IMR-90 (cell line): ENCODE measurements around the gene TRIM32. TPM values are rescaled to one million over a fixed set of nuclear protein-coding genes. Genes with fewer than 3 reads are reported as not detected.

Source experiments
- ATAC-seq: fragments of 200-7000 bp; cut with Tn5 transposase; 2 replicates; pipeline ENCODE4 v1.9.1; 2020; ENCODE audit warnings: low read depth, mild to moderate bottlenecking, moderate library complexity
- BruUV-seq: library from RNA; stranded (reverse); fragments of 400-500 nt; replicated peaks from 2 replicates; lab custom pipeline; 2021; lab: Mats Ljungman, UMichigan
- CTCF ChIA-PET: fragments of 300-600 bp; formaldehyde crosslinking; extraction: SDS; loops from one replicate; lab custom pipeline; 2021; ENCODE audit warnings: antibody characterized with exemption; lab: Yijun Ruan, JAX
- POLR2A ChIA-PET: fragments of 300-600 bp; sonication (Branson Sonifier 250); formaldehyde crosslinking; loops from one replicate; lab custom pipeline; 2022; ENCODE audit warnings: antibody characterized with exemption; ENCODE audit not compliant: unreplicated experiment; lab: Charles Lee
- DNase-seq: peaks from one replicate; pipeline ENCODE4 v3.0.0; 2013
- H2AFZ ChIP-seq: replicated peaks from 2 replicates; pipeline ENCODE3; 2013; ENCODE audit warnings: low read length, mild to moderate bottlenecking; ENCODE audit not compliant: poor library complexity
- H2AK5ac ChIP-seq: 2 replicates; pipeline ENCODE4 v1.6.1; 2013; ENCODE audit warnings: low read depth, low read length, inconsistent platforms
- H2AK9ac ChIP-seq: replicated peaks from 2 replicates; pipeline ENCODE3; 2013; ENCODE audit warnings: mild to moderate bottlenecking, low read depth, low read length, moderate library complexity; ENCODE audit not compliant: poor library complexity
- H2BK120ac ChIP-seq: 2 replicates; pipeline ENCODE4 v1.6.1; 2013; ENCODE audit warnings: low read depth, low read length, inconsistent platforms
- H2BK15ac ChIP-seq: 3 replicates; pipeline ENCODE4 v1.6.1; 2013; ENCODE audit warnings: low read depth, low read length, inconsistent platforms
- H2BK20ac ChIP-seq: 2 replicates; pipeline ENCODE4 v1.6.1; 2013; ENCODE audit warnings: low read depth, mild to moderate bottlenecking, inconsistent platforms, low read length, moderate library complexity
- H2BK5ac ChIP-seq: 2 replicates; pipeline ENCODE4 v1.6.1; 2013; ENCODE audit warnings: mild to moderate bottlenecking, low read depth, low read length, inconsistent platforms; ENCODE audit not compliant: poor library complexity, severe bottlenecking
- H3K14ac ChIP-seq: replicated peaks from 2 replicates; pipeline ENCODE4 v1.6.1; 2013; ENCODE audit warnings: low read depth, low read length, inconsistent platforms
- H3K18ac ChIP-seq: 2 replicates; pipeline ENCODE4 v1.6.1; 2013; ENCODE audit warnings: low read depth, low read length, control low read depth
- H3K23ac ChIP-seq: 2 replicates; pipeline ENCODE4 v1.6.1; 2013; ENCODE audit warnings: low read depth, low read length, inconsistent platforms
- H3K27ac ChIP-seq: 2 replicates; pipeline ENCODE4 v1.5.1; 2013; ENCODE audit warnings: mild to moderate bottlenecking, control low read depth, low read length; ENCODE audit not compliant: insufficient read depth
- H3K27me3 ChIP-seq: 2 replicates; pipeline ENCODE4 v1.6.1; 2013; ENCODE audit warnings: low read length; ENCODE audit not compliant: control insufficient read depth, insufficient read depth
- H3K36me3 ChIP-seq: 2 replicates; pipeline ENCODE4 v1.6.1; 2013; ENCODE audit warnings: low read length, mixed read lengths; ENCODE audit not compliant: control insufficient read depth, insufficient read depth
- H3K4ac ChIP-seq: 2 replicates; pipeline ENCODE4 v1.6.1; 2013; ENCODE audit warnings: low read depth, low read length, inconsistent platforms
- H3K4me1 ChIP-seq: 2 replicates; pipeline ENCODE4 v1.6.1; 2013; ENCODE audit warnings: low read length, mixed read lengths; ENCODE audit not compliant: control insufficient read depth, insufficient read depth
- H3K4me2 ChIP-seq: 2 replicates; pipeline ENCODE4 v1.6.1; 2013; ENCODE audit warnings: low read depth, mild to moderate bottlenecking, control low read depth, low read length, moderate library complexity
- H3K4me3 ChIP-seq: 2 replicates; pipeline ENCODE4 v1.5.1; 2013; ENCODE audit warnings: low read depth, mild to moderate bottlenecking, control low read depth, low read length, moderate library complexity; ENCODE audit not compliant: insufficient read depth
- H3K56ac ChIP-seq: 2 replicates; pipeline ENCODE4 v1.6.1; 2013; ENCODE audit warnings: low read length, inconsistent platforms; ENCODE audit not compliant: insufficient read depth; ENCODE audit errors: extremely low read depth
- H3K79me1 ChIP-seq, 2 experiments: 2 replicates each; pipeline ENCODE4 v1.6.1; 2013; ENCODE audit warnings: low read length in 2 of 2, inconsistent platforms in 1 of 2, low read depth in 1 of 2
- H3K9ac ChIP-seq: 2 replicates; pipeline ENCODE4 v1.6.1; 2013; ENCODE audit warnings: low read depth, low read length, control low read depth
- H3K9me1 ChIP-seq: 2 replicates; pipeline ENCODE4 v1.6.1; 2013; ENCODE audit warnings: low read length, inconsistent platforms; ENCODE audit not compliant: insufficient read depth
- H3K9me3 ChIP-seq: 2 replicates; pipeline ENCODE4 v1.6.1; 2013; ENCODE audit warnings: low read length; ENCODE audit not compliant: control insufficient read depth, insufficient read depth
- H4K20me1 ChIP-seq: 2 replicates; pipeline ENCODE4 v1.6.1; 2013; ENCODE audit warnings: low read length, inconsistent platforms; ENCODE audit not compliant: insufficient read depth
- H4K5ac ChIP-seq: 2 replicates; pipeline ENCODE4 v1.6.1; 2013; ENCODE audit warnings: mild to moderate bottlenecking, low read depth, low read length, control low read depth
- H4K8ac ChIP-seq, 2 experiments: 2 replicates each; pipeline ENCODE4 v1.6.1; 2013; ENCODE audit warnings: low read depth in 2 of 2, low read length in 2 of 2, control low read depth in 1 of 2, inconsistent platforms in 1 of 2
- H4K91ac ChIP-seq: 2 replicates; pipeline ENCODE4 v1.6.1; 2013; ENCODE audit warnings: low read depth, low read length, inconsistent platforms; ENCODE audit not compliant: insufficient read depth
- BHLHE40 ChIP-seq: fragments of 150-350 bp; IDR thresholded peaks from 2 replicates; pipeline ENCODE4 v1.6.1; 2016; ENCODE audit warnings: mild to moderate bottlenecking, low read depth, low read length
- CEBPB ChIP-seq: IDR thresholded peaks from 2 replicates; pipeline ENCODE4 v1.6.1; 2012; ENCODE audit warnings: low read depth, low read length, improper control_type of control experiment
- CHD1 ChIP-seq: IDR thresholded peaks from 2 replicates; pipeline ENCODE4 v1.6.1; 2012; ENCODE audit warnings: low read depth, low read length, improper control_type of control experiment
- CTCF ChIP-seq: conservative IDR thresholded peaks from 2 replicates; pipeline ENCODE4 v1.5.1; 2012; ENCODE audit warnings: mild to moderate bottlenecking, low read depth, low read length, improper control_type of control experiment
- ELK1 ChIP-seq: fragments of 150-350 bp; IDR thresholded peaks from 2 replicates; pipeline ENCODE4 v1.6.1; 2016; ENCODE audit warnings: low read depth, mild to moderate bottlenecking, low read length, moderate library complexity, borderline replicate concordance
- FOS ChIP-seq: fragments of 150-350 bp; IDR thresholded peaks from 2 replicates; pipeline ENCODE4 v1.6.1; 2016; ENCODE audit warnings: low read depth, low read length
- MAZ ChIP-seq: IDR thresholded peaks from 2 replicates; pipeline ENCODE4 v1.6.1; 2012; ENCODE audit warnings: low read depth, mild to moderate bottlenecking, low read length, improper control_type of control experiment, moderate library complexity, borderline replicate concordance
- MXI1 ChIP-seq: IDR thresholded peaks from 2 replicates; pipeline ENCODE4 v1.6.1; 2012; ENCODE audit warnings: low read depth, mild to moderate bottlenecking, low read length, moderate library complexity, borderline replicate concordance
- NFE2L2 ChIP-seq: fragments of 150-350 bp; IDR thresholded peaks from 2 replicates; pipeline ENCODE4 v1.6.1; 2016; ENCODE audit warnings: low read depth, mild to moderate bottlenecking, low read length
- POLR2A ChIP-seq: IDR thresholded peaks from 2 replicates; pipeline ENCODE4 v1.6.1; 2012; ENCODE audit warnings: mild to moderate bottlenecking, low read depth, low read length
- RAD21 ChIP-seq: IDR thresholded peaks from 2 replicates; pipeline ENCODE4 v1.6.1; 2012; ENCODE audit warnings: low read length, improper control_type of control experiment
- RCOR1 ChIP-seq: IDR thresholded peaks from 2 replicates; pipeline ENCODE4 v1.6.1; 2012; ENCODE audit warnings: mild to moderate bottlenecking, low read length, improper control_type of control experiment; ENCODE audit not compliant: insufficient replicate concordance
- RFX5 ChIP-seq: IDR thresholded peaks from 2 replicates; pipeline ENCODE4 v1.8.0; 2012; ENCODE audit warnings: low read depth, mild to moderate bottlenecking, low read length, moderate library complexity
- SMC3 ChIP-seq: fragments of 150-350 bp; IDR thresholded peaks from 2 replicates; pipeline ENCODE4 v1.6.1; 2016; ENCODE audit warnings: low read depth, mild to moderate bottlenecking, antibody characterized with exemption, low read length, moderate library complexity
- dilution Hi-C: fragments of 300-500 bp; cut with HindIII; formaldehyde crosslinking; loops from one replicate; pipeline ENCODE4 v1.14.3; 2018; ENCODE audit warnings: low sequenced_read_pairs; ENCODE audit not compliant: unreplicated experiment
- in situ Hi-C: fragments of 300-500 bp; cut with MboI; formaldehyde crosslinking; loops from 3 replicates; pipeline ENCODE4 v1.14.3; 2019; ENCODE audit warnings: low sequenced_read_pairs, inconsistent platforms, mixed read lengths
- intact Hi-C: fragments of 100-400 bp; cut with micrococcal nuclease; formaldehyde crosslinking; loops from 2 replicates; pipeline ENCODE4 v1.10.0; 2022
- polyA plus RNA-seq, 3 experiments: library from polyadenylated mRNA; depleted of rRNA; stranded (reverse); fragments of >200 nt; gene quantifications; 2 replicates each; pipeline ENCODE4 v1.2.3, GENCODE V29; 2012; ENCODE audit warnings: low replicate concordance in 1 of 3
- total RNA-seq: library from RNA; depleted of rRNA; stranded (reverse); fragments of >200 nt; gene quantifications from 2 replicates; pipeline ENCODE4 v1.2.3, GENCODE V29; 2012
- TF ChIP-seq, protein P1 (sequence below): fragments of 150-350 bp; IDR thresholded peaks from 2 replicates; pipeline ENCODE4 v1.6.1; 2017; ENCODE audit warnings: mild to moderate bottlenecking, antibody characterized with exemption, low read length, low read depth

TRIM32 gene
- total and polyA plus RNA-seq, 2 of the 4 experiments (the other 2 are of a cell fraction), result 12.8 to 31.0 TPM

DNA sequence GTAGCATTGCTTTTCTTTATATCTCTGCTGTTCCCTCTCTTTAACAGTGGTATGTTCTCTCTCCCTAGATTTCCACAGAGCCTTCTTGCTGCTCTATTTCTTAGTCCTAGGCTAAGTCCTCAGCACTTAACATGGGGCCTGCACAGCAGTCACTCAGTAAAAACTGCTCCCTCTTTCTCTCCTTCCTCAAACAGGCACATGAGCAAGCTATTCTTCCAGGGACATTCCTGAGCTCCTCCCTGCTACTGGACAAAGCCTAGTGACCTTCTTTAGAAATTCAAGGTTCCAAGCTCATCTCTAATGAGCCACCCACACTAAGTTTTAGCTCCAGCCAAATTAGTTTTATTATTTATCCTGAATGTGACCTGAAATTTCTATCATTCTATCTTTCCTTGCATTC lies 39.5 kb downstream of the TRIM32 start:
- TF ChIP-seq CHD1 (no peak), RFX5 (no peak), CTCF (no peak), MAZ (no peak), CEBPB (no peak), POLR2A (no peak), ELK1 (no peak), BHLHE40 (no peak), SMC3 (no peak), NFE2L2 (no peak), RCOR1 (no peak), MXI1 (no peak), FOS (no peak), RAD21 (no peak)
- TF ChIP-seq, protein P1, sequence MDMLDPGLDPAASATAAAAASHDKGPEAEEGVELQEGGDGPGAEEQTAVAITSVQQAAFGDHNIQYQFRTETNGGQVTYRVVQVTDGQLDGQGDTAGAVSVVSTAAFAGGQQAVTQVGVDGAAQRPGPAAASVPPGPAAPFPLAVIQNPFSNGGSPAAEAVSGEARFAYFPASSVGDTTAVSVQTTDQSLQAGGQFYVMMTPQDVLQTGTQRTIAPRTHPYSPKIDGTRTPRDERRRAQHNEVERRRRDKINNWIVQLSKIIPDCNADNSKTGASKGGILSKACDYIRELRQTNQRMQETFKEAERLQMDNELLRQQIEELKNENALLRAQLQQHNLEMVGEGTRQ, result no peak
- Histone ChIP-seq H3K36me3 (no peaks in the 10 kb centered on the region), H3K4me2 (no peak overlapping the region), H3K56ac (no peak overlapping the region), H3K14ac (no peak overlapping the region), H3K9ac (no peak overlapping the region), H3K27me3 (peaks cover 16% of the 10 kb centered on the region), H2BK120ac (no peak overlapping the region), H4K8ac (no peak overlapping the region), H3K9me3 (no peaks in the 10 kb centered on the region), H3K23ac (no peak overlapping the region), H2AK5ac (no peak overlapping the region), H3K79me1 (no peaks in the 10 kb centered on the region), H3K27ac (no peak overlapping the region), H4K20me1 (no peaks in the 10 kb centered on the region), H2BK15ac (no peak overlapping the region), H2BK20ac (no peak overlapping the region), H3K4me3 (no peak overlapping the region), H3K9me1 (no peaks in the 10 kb centered on the region), H2AK9ac (no peak overlapping the region), H2AFZ (no peak overlapping the region), H3K4ac (no peak overlapping the region), H2BK5ac (no peak overlapping the region), H3K18ac (no peak overlapping the region), H4K5ac (no peak overlapping the region), H4K91ac (no peak overlapping the region), H3K4me1 (no peaks in the 10 kb centered on the region)
- ChIA-PET CTCF (interaction anchor here (0.9 to 3.3 kb wide), 2 partner anchors 8 to 11 kb away, joined by 3 to 19 read pairs; no protein-coding TSS in a partner anchor), POLR2A (no interaction called here)
- in situ Hi-C loops, result no loop called here
- no TSS peak for BruUV-seq
- DNase-seq (no peak), ATAC-seq (no peak)
- intact Hi-C loops, result no loop called here
- dilution Hi-C loops, result no loop called here
